HCT116 (cell line): ENCODE measurements around the gene CNGA1. TPM values are rescaled to one million over a fixed set of nuclear protein-coding genes. Genes with fewer than 3 reads are reported as not detected.

ENCODE experiments used
- ATAC-seq: fragments of 200-7000 bp; cut with Tn5 transposase; 2 replicates; pipeline ENCODE4 v1.9.1; 2020; ENCODE audit warnings: mild to moderate bottlenecking, moderate library complexity
- BruUV-seq: library from RNA; stranded (reverse); fragments of 400-500 nt; replicated peaks from 2 replicates; lab custom pipeline; 2021; lab: Mats Ljungman, UMichigan
- CTCF ChIA-PET: fragments of 300-600 bp; sonication (Branson Sonifier 250); formaldehyde crosslinking; loops from one replicate; lab custom pipeline; 2021; ENCODE audit warnings: antibody characterized with exemption; lab: Charles Lee
- POLR2A ChIA-PET: fragments of 300-600, 350-600 bp; sonication (Branson Sonifier 250); formaldehyde crosslinking; loops from one replicate; lab custom pipeline; 2021; ENCODE audit warnings: antibody characterized with exemption; lab: Charles Lee
- RAD21 ChIA-PET, 2 experiments: fragments of 300-600 bp; sonication (Branson Sonifier 250); formaldehyde crosslinking; loops; one replicate each; lab custom pipeline; 2023; ENCODE audit warnings: low total read pairs in 2 of 2; ENCODE audit not compliant: uncharacterized antibody in 2 of 2, unreplicated experiment in 2 of 2, low non-redundant PET in 1 of 2; lab: Charles Lee
- DNase-seq: peaks from one replicate; pipeline ENCODE4 v3.0.0-alpha.2; 2010; ENCODE audit warnings: low read depth, low spot score
- H2AFZ ChIP-seq: fragments of 200-600 bp; shearing (Covaris generic), sonication (generic); 2 replicates; pipeline ENCODE4 v1.6.1; 2017; ENCODE audit warnings: low read depth, mixed run types, mixed read lengths, antibody characterized with exemption, low read length; ENCODE audit not compliant: poor library complexity, severe bottlenecking
- H3K27ac ChIP-seq: 2 replicates; pipeline ENCODE4 v1.5.1; 2012; ENCODE audit warnings: low read depth, low read length
- H3K27me3 ChIP-seq: fragments of 200-600 bp; sonication (generic); 2 replicates; pipeline ENCODE4 v1.6.1; 2016; ENCODE audit warnings: mixed run types, low read length, mixed read lengths; ENCODE audit not compliant: insufficient read depth
- H3K36me3 ChIP-seq, 2 experiments: fragments of 200-500 bp in 1 of 2; fragments of 200-600 bp in 1 of 2; sonication (Bioruptor generic) in 1 of 2; sonication (generic) in 1 of 2; 2 replicates each; pipeline versions ENCODE4 v1.5.1 to v1.6.1; 2014 to 2016; ENCODE audit warnings: low read length in 2 of 2, inconsistent platforms in 1 of 2, mixed read lengths in 1 of 2, mixed run types in 1 of 2; ENCODE audit not compliant: insufficient read depth in 2 of 2, control insufficient read depth in 1 of 2
- H3K4me1 ChIP-seq, 2 experiments: fragments of 200-600 bp in 1 of 2; sonication (generic) in 1 of 2; 2 replicates each; pipeline versions ENCODE4 v1.5.1 to v1.6.1; 2012 to 2017; ENCODE audit warnings: low read length in 2 of 2, inconsistent platforms in 1 of 2, mild to moderate bottlenecking in 1 of 2, mixed read lengths in 1 of 2, mixed run types in 1 of 2, moderate library complexity in 1 of 2; ENCODE audit not compliant: insufficient read depth in 2 of 2, control insufficient read depth in 1 of 2
- H3K4me2 ChIP-seq: fragments of 200-600 bp; sonication (generic); 2 replicates; pipeline ENCODE4 v1.6.1; 2017; ENCODE audit warnings: mixed run types, low read length, mixed read lengths
- H3K4me3 ChIP-seq, 2 experiments: fragments of 200-600 bp in 1 of 2; sonication (generic) in 1 of 2; replicated peaks in 1 of 2; 2 replicates each; pipeline ENCODE4 v1.5.1; 2011 to 2016; ENCODE audit warnings: low read length in 2 of 2, control low read depth in 1 of 2, low read depth in 1 of 2, mild to moderate bottlenecking in 1 of 2, mixed read lengths in 1 of 2, mixed run types in 1 of 2
- H3K79me2 ChIP-seq: fragments of 200-600 bp; sonication (generic); 2 replicates; pipeline ENCODE4 v1.6.1; 2017; ENCODE audit warnings: mild to moderate bottlenecking, mixed run types, low read length, moderate library complexity, mixed read lengths; ENCODE audit not compliant: insufficient read depth
- H3K9ac ChIP-seq: fragments of 200-600 bp; sonication (generic); 2 replicates; pipeline ENCODE4 v1.6.1; 2016; ENCODE audit warnings: low read length, mixed read lengths
- H3K9me2 ChIP-seq: fragments of 200-600 bp; sonication (generic), shearing (Covaris generic); 2 replicates; pipeline ENCODE4 v1.6.1; 2017; ENCODE audit warnings: mixed run types, mild to moderate bottlenecking, moderate library complexity; ENCODE audit not compliant: insufficient read depth
- H3K9me3 ChIP-seq, 2 experiments: fragments of 200-500 bp in 1 of 2; fragments of 200-600 bp in 1 of 2; sonication (Bioruptor generic) in 1 of 2; sonication (generic) in 1 of 2; 2 replicates each; pipeline ENCODE4 v1.6.1; 2014 to 2017; ENCODE audit warnings: low read length in 2 of 2, mixed read lengths in 2 of 2, inconsistent platforms in 1 of 2, low read depth in 1 of 2, mild to moderate bottlenecking in 1 of 2, mixed run types in 1 of 2, moderate library complexity in 1 of 2; ENCODE audit not compliant: control insufficient read depth in 1 of 2, insufficient read depth in 1 of 2
- H4K20me1 ChIP-seq: fragments of 200-600 bp; sonication (generic), shearing (Covaris generic); 2 replicates; pipeline ENCODE4 v1.6.1; 2017; ENCODE audit warnings: mixed run types, mild to moderate bottlenecking, moderate library complexity; ENCODE audit not compliant: insufficient read depth
- CBX3 ChIP-seq: IDR thresholded peaks from 2 replicates; pipeline ENCODE4 v1.6.1; 2012; ENCODE audit warnings: low read depth
- CEBPB ChIP-seq: IDR thresholded peaks from 2 replicates; pipeline ENCODE4 v1.6.1; 2012; ENCODE audit warnings: low read depth
- ELF1 ChIP-seq: IDR thresholded peaks from 2 replicates; pipeline ENCODE4 v1.6.1; 2012; ENCODE audit warnings: low read depth, borderline replicate concordance
- EZH2 ChIP-seq: fragments of 200-600 bp; sonication (generic); IDR thresholded peaks from 2 replicates; pipeline ENCODE4 v1.6.1; 2017; ENCODE audit warnings: antibody characterized with exemption, mixed run types
- EZH2phosphoT487 ChIP-seq: fragments of 200-600 bp; IDR thresholded peaks from 2 replicates; pipeline ENCODE4 v1.6.1; 2018; ENCODE audit warnings: antibody characterized with exemption, borderline replicate concordance
- JUND ChIP-seq: IDR thresholded peaks from 2 replicates; pipeline ENCODE4 v1.6.1; 2012
- RAD21 ChIP-seq: IDR thresholded peaks from 2 replicates; pipeline ENCODE4 v1.6.1; 2012; ENCODE audit warnings: low read depth, mild to moderate bottlenecking
- SIN3A ChIP-seq: IDR thresholded peaks from 2 replicates; pipeline ENCODE4 v1.6.1; 2012; ENCODE audit warnings: low read depth
- SP1 ChIP-seq: IDR thresholded peaks from 2 replicates; pipeline ENCODE4 v1.6.1; 2012; ENCODE audit warnings: low read depth
- YY1 ChIP-seq: IDR thresholded peaks from 2 replicates; pipeline ENCODE4 v1.6.1; 2011; ENCODE audit warnings: low read length, low read depth, moderate library complexity, mild to moderate bottlenecking; ENCODE audit not compliant: insufficient replicate concordance; ENCODE audit errors: extremely low read depth
- ZFX ChIP-seq: fragments of 450-650 bp; IDR thresholded peaks from 2 replicates; pipeline ENCODE4 v1.6.1; 2017
- ZNF274 ChIP-seq: fragments of 200-500 bp; sonication (Bioruptor generic); IDR thresholded peaks from 2 replicates; pipeline ENCODE4 v1.6.1; 2014; ENCODE audit warnings: mild to moderate bottlenecking, low read depth, low read length, inconsistent platforms
- intact Hi-C: fragments of 100-400 bp; cut with micrococcal nuclease; formaldehyde crosslinking; loops from 2 replicates; pipeline ENCODE4 v1.10.0; 2022
- total RNA-seq: library from RNA; stranded (reverse); gene quantifications from one replicate; pipeline ENCODE4 v1.2.1, GENCODE V29; 2021; ENCODE audit not compliant: unreplicated experiment
- TF ChIP-seq, protein P1 (sequence below): IDR thresholded peaks from 2 replicates; pipeline ENCODE4 v1.6.1; 2012
- TF ChIP-seq, protein P2 (sequence below): IDR thresholded peaks from 2 replicates; pipeline ENCODE4 v1.6.1; 2012; ENCODE audit warnings: low read depth
- TF ChIP-seq, protein P3 (sequence below): IDR thresholded peaks from 2 replicates; pipeline ENCODE4 v1.6.1; 2012
- TF ChIP-seq, protein P4 (sequence below), 3 experiments: fragments of 200-600 bp in 1 of 3; sonication (generic) in 1 of 3; IDR thresholded peaks in 2 of 3; conservative IDR thresholded peaks in 1 of 3; 2 replicates each; pipeline ENCODE4 v1.5.1; 2012 to 2017; ENCODE audit warnings: low read depth in 2 of 3, low read length in 2 of 3, antibody characterized with exemption in 1 of 3, borderline replicate concordance in 1 of 3, control low read depth in 1 of 3, mild to moderate bottlenecking in 1 of 3, mixed read lengths in 1 of 3, mixed run types in 1 of 3, moderate library complexity in 1 of 3; ENCODE audit not compliant: insufficient read depth in 1 of 3

The CNGA1 gene
- total RNA-seq, 1 experiment from 2014 or later, result 2.1 TPM

DNA sequence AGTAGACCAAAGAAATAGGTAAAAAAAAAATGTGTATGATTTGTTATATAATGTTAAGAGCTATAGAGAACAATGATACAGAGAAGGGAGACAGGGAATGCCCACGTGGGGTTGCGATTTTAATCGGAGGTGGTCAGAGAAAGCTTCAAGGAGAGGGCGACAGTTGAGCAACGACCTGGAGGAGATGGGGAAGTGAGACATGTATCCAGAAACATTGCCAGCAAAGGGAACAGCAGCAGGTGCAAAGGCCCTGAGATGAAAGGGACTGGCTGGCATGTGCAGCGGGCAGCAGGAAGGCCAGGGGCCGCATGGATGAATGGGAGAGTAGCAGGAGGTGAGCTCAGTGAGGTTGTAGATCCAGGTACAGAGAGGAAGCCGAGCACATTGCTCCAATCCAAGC, 33.0 kb upstream of the CNGA1 start:
- no peaks in the 10 kb centered on the region for H3K9me2 ChIP-seq
- no peak overlapping the region for H3K4me2 ChIP-seq
- H3K36me3 ChIP-seq, result no peaks in the 10 kb centered on the region
- DNase-seq (no peak), ATAC-seq (no peak)
- RAD21 ChIA-PET, result no interaction called here
- H3K4me1 ChIP-seq, result no peaks in the 10 kb centered on the region; a peak in 1 of 4 replicates
- no peak overlapping the region for H3K27ac ChIP-seq
- CTCF ChIA-PET, result no interaction called here
- no peaks in the 10 kb centered on the region for H3K27me3 ChIP-seq
- no peak overlapping the region for H3K4me3 ChIP-seq
- no peaks in the 10 kb centered on the region for H4K20me1 ChIP-seq
- POLR2A ChIA-PET, result no interaction called here
- TF ChIP-seq SIN3A, result no peak
- no peak for TF ChIP-seq ZNF274
- no peak for TF ChIP-seq ZFX
- TF ChIP-seq CEBPB, result no peak
- no peak for TF ChIP-seq SP1
- TF ChIP-seq EZH2phosphoT487, result no peak
- H3K9ac ChIP-seq, result no peak overlapping the region
- H3K9me3 ChIP-seq, result no peaks in the 10 kb centered on the region
- intact Hi-C loops, result no loop called here
- no peak overlapping the region for H2AFZ ChIP-seq
- no peaks in the 10 kb centered on the region for H3K79me2 ChIP-seq
- BruUV-seq, result no TSS peak

DNA sequence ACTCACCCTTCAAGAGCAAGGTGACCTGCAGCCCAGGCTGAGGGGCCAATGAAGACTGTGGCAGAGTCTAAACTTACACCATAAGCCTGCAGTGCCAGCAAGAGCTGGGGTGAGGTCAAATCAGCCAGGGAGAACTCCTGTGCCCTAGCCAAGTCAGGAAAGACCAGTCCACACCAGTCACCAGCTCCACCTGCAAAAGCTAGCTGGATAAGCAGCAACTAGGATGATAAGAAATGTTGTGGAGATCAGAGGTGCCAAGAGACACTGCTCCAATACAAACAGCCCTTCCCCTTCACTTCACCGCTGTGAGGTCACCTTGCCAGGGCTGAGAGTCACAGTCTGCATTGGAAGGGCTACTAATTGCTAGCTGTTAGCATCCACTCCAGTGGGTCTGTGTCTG, 31.4 kb upstream of the CNGA1 start:
- CTCF ChIA-PET, result interaction anchor here (2.2 kb wide), 1 partner anchor 14 kb away, joined by 10 read pairs; no protein-coding TSS in a partner anchor
- no TSS peak for BruUV-seq
- no peaks in the 10 kb centered on the region for H3K36me3 ChIP-seq
- DNase-seq (no peak), ATAC-seq (no peak)
- intact Hi-C loops, result no loop called here
- H3K4me3 ChIP-seq, result no peak overlapping the region
- no peaks in the 10 kb centered on the region for H3K9me3 ChIP-seq
- H3K79me2 ChIP-seq, result no peaks in the 10 kb centered on the region
- no peaks in the 10 kb centered on the region for H3K9me2 ChIP-seq
- no peak overlapping the region for H3K4me2 ChIP-seq
- no peak overlapping the region for H3K9ac ChIP-seq
- no peaks in the 10 kb centered on the region; a peak in 1 of 4 replicates for H3K4me1 ChIP-seq
- H4K20me1 ChIP-seq, result no peaks in the 10 kb centered on the region
- no peak overlapping the region for H2AFZ ChIP-seq
- H3K27ac ChIP-seq, result no peak overlapping the region
- POLR2A ChIA-PET, result no interaction called here
- RAD21 ChIA-PET, result no interaction called here
- no peaks in the 10 kb centered on the region for H3K27me3 ChIP-seq
- TF ChIP-seq CBX3 (no peak), RAD21 (no peak), EZH2phosphoT487 (no peak), SIN3A (no peak), YY1 (no peak), EZH2 (no peak), ELF1 (no peak), CEBPB (no peak), JUND (no peak), ZNF274 (no peak), SP1 (no peak)
- TF ChIP-seq, protein P1, sequence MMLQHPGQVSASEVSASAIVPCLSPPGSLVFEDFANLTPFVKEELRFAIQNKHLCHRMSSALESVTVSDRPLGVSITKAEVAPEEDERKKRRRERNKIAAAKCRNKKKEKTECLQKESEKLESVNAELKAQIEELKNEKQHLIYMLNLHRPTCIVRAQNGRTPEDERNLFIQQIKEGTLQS, result no peak
- TF ChIP-seq, protein P2, sequence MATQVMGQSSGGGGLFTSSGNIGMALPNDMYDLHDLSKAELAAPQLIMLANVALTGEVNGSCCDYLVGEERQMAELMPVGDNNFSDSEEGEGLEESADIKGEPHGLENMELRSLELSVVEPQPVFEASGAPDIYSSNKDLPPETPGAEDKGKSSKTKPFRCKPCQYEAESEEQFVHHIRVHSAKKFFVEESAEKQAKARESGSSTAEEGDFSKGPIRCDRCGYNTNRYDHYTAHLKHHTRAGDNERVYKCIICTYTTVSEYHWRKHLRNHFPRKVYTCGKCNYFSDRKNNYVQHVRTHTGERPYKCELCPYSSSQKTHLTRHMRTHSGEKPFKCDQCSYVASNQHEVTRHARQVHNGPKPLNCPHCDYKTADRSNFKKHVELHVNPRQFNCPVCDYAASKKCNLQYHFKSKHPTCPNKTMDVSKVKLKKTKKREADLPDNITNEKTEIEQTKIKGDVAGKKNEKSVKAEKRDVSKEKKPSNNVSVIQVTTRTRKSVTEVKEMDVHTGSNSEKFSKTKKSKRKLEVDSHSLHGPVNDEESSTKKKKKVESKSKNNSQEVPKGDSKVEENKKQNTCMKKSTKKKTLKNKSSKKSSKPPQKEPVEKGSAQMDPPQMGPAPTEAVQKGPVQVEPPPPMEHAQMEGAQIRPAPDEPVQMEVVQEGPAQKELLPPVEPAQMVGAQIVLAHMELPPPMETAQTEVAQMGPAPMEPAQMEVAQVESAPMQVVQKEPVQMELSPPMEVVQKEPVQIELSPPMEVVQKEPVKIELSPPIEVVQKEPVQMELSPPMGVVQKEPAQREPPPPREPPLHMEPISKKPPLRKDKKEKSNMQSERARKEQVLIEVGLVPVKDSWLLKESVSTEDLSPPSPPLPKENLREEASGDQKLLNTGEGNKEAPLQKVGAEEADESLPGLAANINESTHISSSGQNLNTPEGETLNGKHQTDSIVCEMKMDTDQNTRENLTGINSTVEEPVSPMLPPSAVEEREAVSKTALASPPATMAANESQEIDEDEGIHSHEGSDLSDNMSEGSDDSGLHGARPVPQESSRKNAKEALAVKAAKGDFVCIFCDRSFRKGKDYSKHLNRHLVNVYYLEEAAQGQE, result no peak
- TF ChIP-seq, protein P3, sequence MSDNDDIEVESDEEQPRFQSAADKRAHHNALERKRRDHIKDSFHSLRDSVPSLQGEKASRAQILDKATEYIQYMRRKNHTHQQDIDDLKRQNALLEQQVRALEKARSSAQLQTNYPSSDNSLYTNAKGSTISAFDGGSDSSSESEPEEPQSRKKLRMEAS, result no peak
- TF ChIP-seq, protein P4, sequence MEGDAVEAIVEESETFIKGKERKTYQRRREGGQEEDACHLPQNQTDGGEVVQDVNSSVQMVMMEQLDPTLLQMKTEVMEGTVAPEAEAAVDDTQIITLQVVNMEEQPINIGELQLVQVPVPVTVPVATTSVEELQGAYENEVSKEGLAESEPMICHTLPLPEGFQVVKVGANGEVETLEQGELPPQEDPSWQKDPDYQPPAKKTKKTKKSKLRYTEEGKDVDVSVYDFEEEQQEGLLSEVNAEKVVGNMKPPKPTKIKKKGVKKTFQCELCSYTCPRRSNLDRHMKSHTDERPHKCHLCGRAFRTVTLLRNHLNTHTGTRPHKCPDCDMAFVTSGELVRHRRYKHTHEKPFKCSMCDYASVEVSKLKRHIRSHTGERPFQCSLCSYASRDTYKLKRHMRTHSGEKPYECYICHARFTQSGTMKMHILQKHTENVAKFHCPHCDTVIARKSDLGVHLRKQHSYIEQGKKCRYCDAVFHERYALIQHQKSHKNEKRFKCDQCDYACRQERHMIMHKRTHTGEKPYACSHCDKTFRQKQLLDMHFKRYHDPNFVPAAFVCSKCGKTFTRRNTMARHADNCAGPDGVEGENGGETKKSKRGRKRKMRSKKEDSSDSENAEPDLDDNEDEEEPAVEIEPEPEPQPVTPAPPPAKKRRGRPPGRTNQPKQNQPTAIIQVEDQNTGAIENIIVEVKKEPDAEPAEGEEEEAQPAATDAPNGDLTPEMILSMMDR (IDR thresholded peaks at IDR 0.05 in 2 of 3, conservative IDR thresholded peaks at IDR 0.05 in 1 of 3; ENCODE audit: borderline replicate concordance in 1 of 3, insufficient read depth in 1 of 3, low read depth in 2 of 3, low read length in 2 of 3), result no peak
